NCI-H1105 treated with DMSO at 0.1 percent for 48 hours (cell line): ENCODE measurements around the gene UQCRQ.
"Not testable (repeated sequence)": the region's sequence is repeated elsewhere in the genome, so short reads cannot be mapped to it uniquely, and the experiment has no call there.

Source experiments
- DNase-seq: peaks from one replicate; lab custom pipeline; 2025; lab: John Stamatoyannopoulos, UW

Gene UQCRQ

DNA sequence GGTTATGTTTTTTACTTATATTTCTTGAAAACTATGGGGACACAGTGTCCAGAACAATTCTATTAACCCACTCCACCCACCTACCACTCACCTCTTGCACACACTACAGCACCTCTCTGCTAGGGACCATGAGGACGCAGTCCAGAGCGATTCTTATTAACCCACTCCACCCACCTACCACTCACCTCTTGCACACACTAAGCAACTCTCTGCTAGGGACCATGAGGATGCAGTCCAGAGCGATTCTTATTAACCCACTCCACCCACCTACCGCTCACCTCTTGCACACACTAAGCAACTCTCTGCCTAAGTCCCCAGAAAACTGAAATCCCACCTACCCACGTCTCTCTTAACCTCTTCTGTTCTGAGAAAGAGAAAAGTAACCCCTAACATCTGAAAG lies 33.8 kb upstream of the UQCRQ start:
- DNase-seq = no peak

DNA sequence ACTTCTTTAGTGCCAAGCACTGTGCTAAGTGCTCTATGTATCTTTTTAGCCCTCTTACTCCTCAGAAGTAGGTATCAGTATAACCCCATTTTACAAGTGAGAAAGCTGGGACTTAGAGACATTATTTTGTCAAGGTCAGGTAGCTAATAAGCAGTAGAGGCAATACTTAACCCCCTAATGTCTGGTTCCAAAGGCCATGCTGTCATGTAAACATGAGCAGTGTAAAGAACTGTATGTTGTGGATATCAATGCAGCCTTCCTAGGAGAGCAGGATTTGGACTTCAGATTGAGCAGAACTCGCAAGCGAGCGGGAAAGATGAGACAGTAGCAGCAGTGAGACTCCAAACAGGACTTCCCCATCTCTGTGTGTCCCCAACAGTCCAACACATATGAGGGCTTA lies 32.4 kb upstream of the UQCRQ start:
- no peak for DNase-seq

DNA sequence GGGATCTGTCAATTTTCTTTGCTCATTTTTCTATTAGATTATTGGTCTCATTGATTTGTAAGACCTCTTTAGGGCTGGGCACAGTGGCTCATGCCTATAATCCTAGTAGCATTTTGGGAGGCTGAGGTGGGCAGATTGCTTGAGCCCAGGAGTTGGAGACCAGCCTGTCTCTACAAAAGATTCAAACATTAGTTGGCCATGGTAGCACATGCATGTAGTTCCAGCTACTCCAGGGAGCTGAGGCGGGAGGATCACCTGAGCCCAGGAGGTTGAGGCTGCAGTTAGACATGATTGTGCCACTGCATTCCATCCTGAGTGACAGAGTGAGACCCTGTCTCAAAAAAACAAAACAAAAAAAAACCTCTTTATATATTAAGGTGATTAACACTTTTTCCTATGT lies 29.6 kb upstream of the UQCRQ start:
- DNase-seq = no peak

- DNase-seq = no peak
These were observed 28.6 kb upstream of the UQCRQ start for GRCh38 chr5:132837868-132838267.

DNA sequence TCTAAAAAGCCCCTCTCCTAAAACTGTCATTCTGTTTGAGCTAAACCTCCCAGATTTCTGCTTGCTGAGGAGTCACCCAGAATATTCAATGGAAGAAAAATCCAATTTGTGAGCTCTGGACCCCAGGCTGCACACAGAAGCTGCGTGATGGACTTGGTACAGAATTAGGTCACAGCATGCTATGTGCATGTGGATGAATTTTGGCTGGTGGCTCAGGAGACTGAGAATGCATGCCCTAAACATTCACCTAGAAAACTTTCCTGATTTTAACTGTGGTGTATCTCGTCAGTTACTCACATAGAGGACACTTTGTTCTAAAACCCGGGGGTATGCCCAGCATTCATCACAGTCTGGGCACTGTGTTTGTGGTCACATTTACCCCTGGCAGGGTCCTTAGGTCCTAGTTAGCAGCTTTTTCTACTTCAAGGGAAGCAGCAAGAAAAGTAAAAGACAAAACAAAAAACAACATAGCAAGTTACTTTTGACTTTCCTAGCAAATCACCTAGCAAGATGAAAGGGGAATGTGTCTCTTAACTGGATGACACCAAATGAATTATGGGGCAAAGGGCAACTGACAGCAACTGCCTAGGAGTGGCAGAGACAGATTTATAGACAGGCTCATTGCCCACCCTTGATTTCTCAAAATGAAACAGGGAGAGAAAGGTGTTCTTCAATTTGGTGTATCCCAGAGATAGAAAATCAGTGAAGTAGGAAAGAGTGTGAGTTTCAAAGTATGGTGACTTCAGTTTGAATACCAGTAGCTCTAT lies 27.7 kb upstream of the UQCRQ start:
- no peak for DNase-seq

- no peak for DNase-seq
These were observed 26.8 kb upstream of the UQCRQ start for GRCh38 chr5:132839426-132840301.

DNA sequence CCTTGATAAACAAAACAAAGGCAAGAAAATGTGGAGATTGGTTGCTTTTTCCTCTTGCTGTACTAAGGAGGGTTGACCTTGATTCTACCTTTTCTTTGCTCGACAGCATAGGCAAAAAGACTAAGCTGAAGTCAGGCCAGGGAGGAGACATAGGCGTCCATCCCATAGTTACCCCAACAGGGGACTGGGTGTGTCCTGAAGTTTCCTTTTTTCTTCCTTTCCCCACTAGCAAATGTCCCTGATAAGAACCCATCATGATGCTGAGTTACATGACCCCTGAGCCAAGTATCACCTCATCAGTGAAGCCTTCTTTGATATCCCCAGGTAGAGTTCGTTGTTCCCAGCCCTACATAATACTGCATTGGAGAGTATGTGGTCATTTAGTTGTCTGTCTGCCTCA lies 26.1 kb upstream of the UQCRQ start:
- DNase-seq = no peak

GRCh38 chr5:132840896-132841295 lies 25.5 kb upstream of the UQCRQ start:
- no peak for DNase-seq

DNA sequence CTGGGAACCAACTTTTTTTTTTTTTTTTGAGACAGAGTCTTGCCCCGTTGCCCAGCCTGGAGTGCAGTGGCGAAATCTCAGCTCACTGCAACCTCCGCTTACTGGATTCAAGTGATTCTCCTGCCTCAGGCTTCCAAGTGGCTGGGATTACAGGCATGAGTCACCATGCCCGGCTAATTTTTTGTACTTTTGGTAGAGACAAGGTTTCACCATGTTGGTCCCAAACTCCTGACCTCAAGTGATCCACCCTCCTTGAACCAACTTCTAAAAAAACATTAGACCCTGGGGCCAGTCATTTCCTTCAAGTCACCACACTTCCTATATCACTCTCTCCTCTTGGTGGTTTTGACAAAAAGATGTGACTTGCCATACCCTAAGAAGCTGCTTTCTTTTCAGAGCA lies 25.1 kb upstream of the UQCRQ start:
- DNase-seq = no peak

GRCh38 chr5:132848270-132848669 lies 18.2 kb upstream of the UQCRQ start:
- DNase-seq = no peak

GRCh38 chr5:132849347-132849746 lies 17.1 kb upstream of the UQCRQ start:
- no peak for DNase-seq

DNA sequence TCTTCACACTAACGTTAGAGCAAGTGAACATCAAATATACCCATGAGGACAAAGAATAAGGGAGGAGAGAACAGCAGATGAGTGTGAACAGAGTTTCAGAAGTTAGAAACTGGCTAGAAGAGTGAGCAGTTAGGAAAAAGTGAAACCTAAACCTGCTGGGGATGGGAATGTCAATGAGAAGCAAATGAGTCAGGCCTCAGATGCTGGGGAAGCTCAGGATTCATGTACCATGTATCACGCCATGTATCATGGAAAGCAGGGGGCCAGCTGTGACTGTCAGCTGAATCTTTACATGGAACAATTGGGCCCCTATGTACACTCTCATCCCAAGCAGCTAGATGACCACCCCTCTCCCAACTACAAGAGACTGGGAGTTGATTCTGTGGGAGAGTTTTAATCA lies 16.4 kb upstream of the UQCRQ start:
- DNase-seq = no peak

DNA sequence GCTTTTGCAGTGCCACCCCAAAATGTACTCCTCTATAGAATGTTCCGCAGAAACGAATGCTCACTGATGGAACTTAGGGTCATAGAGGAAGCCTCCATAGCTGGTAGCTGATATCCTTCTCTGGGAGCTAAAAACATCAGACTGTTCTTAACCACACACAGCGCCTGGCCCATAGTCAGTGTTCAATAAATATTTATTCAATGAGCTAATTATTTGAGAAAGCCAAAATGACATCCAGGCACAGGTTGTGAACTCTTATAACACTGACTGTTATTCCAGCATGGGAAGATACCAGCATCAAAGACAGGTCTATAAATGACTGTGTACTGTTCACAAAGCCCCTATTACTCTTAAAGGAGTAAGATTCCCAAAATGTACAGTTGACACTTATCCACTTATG lies 13.1 kb upstream of the UQCRQ start:
- no peak for DNase-seq

GRCh38 chr5:132853790-132854189 lies 12.7 kb upstream of the UQCRQ start:
- DNase-seq = no peak

- DNase-seq = no peak
These were observed 12.1 kb upstream of the UQCRQ start for GRCh38 chr5:132854301-132854700.

DNA sequence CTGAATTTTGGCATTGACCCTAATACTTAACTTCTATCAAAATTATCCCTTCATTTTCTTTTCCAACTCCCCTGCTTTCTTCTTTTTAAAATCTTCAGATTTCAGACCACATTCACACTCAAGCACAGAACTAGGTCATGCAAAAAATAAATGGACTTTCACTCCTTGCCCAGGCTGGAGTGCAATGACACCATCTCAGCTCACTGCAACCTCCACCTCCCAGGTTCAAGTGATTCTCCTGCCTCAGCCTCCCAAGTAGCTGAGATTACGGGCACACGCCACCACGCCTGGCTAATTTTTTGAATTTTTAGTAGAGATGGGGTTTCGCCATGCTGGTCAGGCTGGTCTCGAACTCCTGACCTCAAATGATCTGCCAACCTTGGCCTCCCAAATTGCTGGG lies 11.4 kb upstream of the UQCRQ start:
- DNase-seq = not testable (repeated sequence)

GRCh38 chr5:132856011-132856410 lies 10.4 kb upstream of the UQCRQ start:
- DNase-seq = no peak

- no peak for DNase-seq
These were observed 6.5 kb upstream of the UQCRQ start for GRCh38 chr5:132859889-132860437.

- no peak for DNase-seq
These were observed 5.7 kb upstream of the UQCRQ start for GRCh38 chr5:132860742-132861141.

GRCh38 chr5:132865668-132866341 lies 637 bp upstream of the UQCRQ start:
- no peak for DNase-seq

- no peak for DNase-seq
These were observed 607 bp downstream of the UQCRQ start for GRCh38 chr5:132867046-132867451.

DNA sequence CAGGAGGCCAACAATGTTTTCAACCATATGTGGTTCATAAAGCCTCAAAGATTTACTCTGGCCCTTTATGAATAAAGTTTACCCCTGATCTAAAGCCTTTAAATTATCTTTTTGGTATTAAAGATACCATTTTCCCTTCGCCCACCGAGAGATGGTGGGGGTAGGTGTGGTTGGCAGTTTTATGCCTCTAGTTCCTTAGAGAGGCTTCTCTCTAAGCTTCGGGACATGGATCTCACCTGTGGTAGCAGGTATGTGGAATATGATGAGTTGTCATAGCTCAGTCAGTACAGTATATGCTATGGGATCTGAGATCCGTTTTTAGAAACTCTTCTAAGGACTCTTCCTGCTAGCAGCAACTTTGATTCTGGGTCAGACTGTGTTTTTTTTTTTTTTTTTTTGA lies 2.3 kb downstream of the UQCRQ start:
- no peak for DNase-seq

DNA sequence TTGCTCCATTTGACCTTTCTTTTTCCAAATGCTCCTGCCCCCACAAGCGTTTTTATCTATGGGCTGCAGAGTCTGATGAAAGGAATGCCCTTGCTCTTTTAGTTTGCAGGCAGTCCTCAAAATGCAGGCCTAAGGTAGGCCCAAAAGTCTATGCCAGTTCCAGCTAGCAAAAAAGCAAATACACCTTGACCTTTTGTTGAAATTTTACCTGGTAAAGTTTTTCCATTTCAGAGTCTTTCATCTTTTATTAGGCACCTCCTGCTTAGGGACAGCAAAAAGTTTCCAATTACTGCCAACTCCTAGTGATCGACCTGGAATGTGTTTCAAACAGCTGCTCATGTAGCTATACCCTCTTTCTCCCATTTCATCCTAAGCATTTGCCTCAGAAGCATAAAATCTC lies 4.4 kb downstream of the UQCRQ start:
- DNase-seq = no peak
